Measurements from ENCODE around the gene FOXF1. TPM values are rescaled to one million over a fixed set of nuclear protein-coding genes. Genes with fewer than 3 reads are reported as not detected.

The FOXF1 gene
- total RNA-seq, 1 experiment from 2014 or later: not detected

DNA sequence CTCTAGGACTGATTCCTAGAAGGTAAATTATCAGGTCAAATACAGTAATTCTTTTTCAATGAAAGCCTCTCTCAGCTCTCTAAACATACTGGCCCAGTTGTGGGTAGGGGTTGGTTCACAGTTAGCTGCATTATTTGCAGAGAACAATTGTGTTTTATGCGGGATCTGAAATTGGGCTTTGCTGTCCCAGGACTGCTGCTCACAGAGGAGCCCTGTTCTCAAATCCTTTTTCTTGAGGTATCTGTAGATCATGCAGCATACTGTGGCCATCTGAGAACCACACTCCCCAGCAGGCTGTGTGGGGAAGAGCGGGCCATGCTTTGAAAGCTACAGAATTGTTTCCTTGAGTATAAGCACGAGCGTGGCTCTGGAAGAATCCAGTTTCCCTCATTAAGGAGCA is 27.2 kb downstream of the FOXF1 start:
- peaks cover 5% of the 10 kb centered on the region; the same call in 1 of the 2 replicates for H3K36me3 ChIP-seq (ENCODE audit: low read depth, low read length)
- H3K27ac ChIP-seq (ENCODE audit: low read length): no peak overlapping the region
- no peak for DNase-seq
- no peak overlapping the region for H3K4me3 ChIP-seq (ENCODE audit: low read length)
- H2AFZ ChIP-seq (ENCODE audit: low read length): no peak overlapping the region
- H3K4me1 ChIP-seq (ENCODE audit: insufficient read depth, low read length): no peaks in the 10 kb centered on the region
- ChIA-PET CTCF (no interaction called here), POLR2A (ENCODE audit: unreplicated experiment) (no interaction called here)
- no peak for ATAC-seq
- no TSS peak for BruUV-seq (replicated peaks)
- no peaks in the 10 kb centered on the region for H3K9me3 ChIP-seq (ENCODE audit: low read length)
- no peaks in the 10 kb centered on the region for H3K9me2 ChIP-seq (replicated peaks; ENCODE audit: low read length)
- H3K9ac ChIP-seq (ENCODE audit: low read length): no peak overlapping the region
- H3K4me2 ChIP-seq (ENCODE audit: low read length): no peak overlapping the region
- H3F3A ChIP-seq (ENCODE audit: low read length, unreplicated experiment): no peaks in the 10 kb centered on the region
- no peak for TF ChIP-seq CTCF (conservative IDR thresholded peaks at IDR 0.05; ENCODE audit: low read depth, low read length)
- no peak for TF ChIP-seq EZH2 (IDR thresholded peaks at IDR 0.05; ENCODE audit: low read length, unreplicated experiment)
- no peak for TF ChIP-seq EZH2phosphoT487 (IDR thresholded peaks at IDR 0.05; ENCODE audit: borderline replicate concordance, low read length)
- intact Hi-C loops (cut with micrococcal nuclease): no loop called here
- H4K20me1 ChIP-seq (ENCODE audit: low read length): no peaks in the 10 kb centered on the region
- no peaks in the 10 kb centered on the region for H3K79me2 ChIP-seq (ENCODE audit: low read length)
- H3K27me3 ChIP-seq (ENCODE audit: low read length): no peaks in the 10 kb centered on the region

GRCh38 chr16:86538196-86538780 is 28.0 kb downstream of the FOXF1 start:
- H3F3A ChIP-seq (ENCODE audit: low read length, unreplicated experiment): no peaks in the 10 kb centered on the region
- DNase-seq: no peak
- intact Hi-C loops (cut with micrococcal nuclease): no loop called here

More at GRCh38 chr16:86538196-86538780, 28.0 kb downstream of the FOXF1 start:
- Histone ChIP-seq H4K20me1 (ENCODE audit: low read length) (no peaks in the 10 kb centered on the region), H3K79me2 (ENCODE audit: low read length) (no peaks in the 10 kb centered on the region), H3K27ac (ENCODE audit: low read length) (no peak overlapping the region), H2AFZ (ENCODE audit: low read length) (no peak overlapping the region), H3K4me2 (ENCODE audit: low read length) (no peak overlapping the region), H3K4me1 (ENCODE audit: insufficient read depth, low read length) (no peaks in the 10 kb centered on the region), H3K9me3 (ENCODE audit: low read length) (no peaks in the 10 kb centered on the region), H3K4me3 (ENCODE audit: low read length) (no peak overlapping the region), H3K9me2 (replicated peaks; ENCODE audit: low read length) (no peaks in the 10 kb centered on the region), H3K9ac (ENCODE audit: low read length) (no peak overlapping the region), H3K36me3 (ENCODE audit: low read depth, low read length) (peaks cover 5% of the 10 kb centered on the region; the same call in 1 of the 2 replicates), H3K27me3 (ENCODE audit: low read length) (no peaks in the 10 kb centered on the region)
- CTCF ChIA-PET: no interaction called here
- BruUV-seq (replicated peaks): no TSS peak
- no peak for TF ChIP-seq EZH2 (IDR thresholded peaks at IDR 0.05; ENCODE audit: low read length, unreplicated experiment)
- TF ChIP-seq CTCF (conservative IDR thresholded peaks at IDR 0.05; ENCODE audit: low read depth, low read length): no peak
- TF ChIP-seq EZH2phosphoT487 (IDR thresholded peaks at IDR 0.05; ENCODE audit: borderline replicate concordance, low read length): no peak
- ATAC-seq: no peak
- POLR2A ChIA-PET (ENCODE audit: unreplicated experiment): no interaction called here
